ENCODE results near the gene KANSL1L.

Gene KANSL1L

GRCh38 chr2:210054696-210055095 lies 116.5 kb downstream of the KANSL1L start:
- DNase-seq = no peak

DNA sequence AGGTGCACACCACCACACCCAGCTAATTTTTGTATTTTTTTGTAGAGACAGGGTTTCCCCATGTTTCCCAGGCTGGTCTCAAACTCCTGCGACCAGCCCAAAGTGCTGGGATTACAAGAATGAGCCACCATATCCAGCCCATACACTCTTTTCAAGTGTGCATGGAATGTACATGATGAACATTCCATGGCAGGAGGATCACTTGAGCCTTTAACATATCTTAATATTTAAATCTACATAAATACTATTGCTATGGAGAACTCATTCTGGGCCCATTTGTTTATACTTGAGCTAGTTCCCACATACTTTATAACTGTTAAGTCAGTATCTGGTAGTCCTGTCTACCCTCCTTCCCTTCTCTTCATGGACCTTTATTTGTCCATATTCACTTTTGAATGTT lies 120.3 kb downstream of the KANSL1L start:
- no peak for DNase-seq

- no peak for DNase-seq
These were observed 121.4 kb downstream of the KANSL1L start for GRCh38 chr2:210049831-210050230.

GRCh38 chr2:210046851-210047500 lies 124.2 kb downstream of the KANSL1L start:
- DNase-seq = no peak

DNA sequence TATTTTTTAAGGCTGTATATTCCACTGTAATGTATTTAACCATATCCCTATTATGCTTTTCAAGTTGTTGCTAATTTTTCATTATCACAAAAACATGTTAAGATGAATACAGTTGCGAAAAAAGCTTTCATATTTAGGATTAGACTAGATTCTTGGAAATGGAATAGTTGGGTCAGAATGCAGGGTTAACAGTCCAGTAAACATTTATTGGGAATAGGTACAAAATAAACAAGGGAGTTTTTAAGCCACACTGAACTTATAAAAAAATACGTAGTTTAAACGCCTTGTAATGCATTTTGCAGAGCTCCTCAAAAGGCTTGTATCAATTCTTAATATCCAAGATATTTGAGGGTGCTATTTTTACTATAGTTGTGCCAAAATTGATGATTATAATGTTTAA lies 133.1 kb downstream of the KANSL1L start:
- no peak for DNase-seq

GRCh38 chr2:210035679-210036078 lies 135.5 kb downstream of the KANSL1L start:
- no peak for DNase-seq

GRCh38 chr2:210034087-210034683 lies 137.0 kb downstream of the KANSL1L start:
- DNase-seq = no peak

DNA sequence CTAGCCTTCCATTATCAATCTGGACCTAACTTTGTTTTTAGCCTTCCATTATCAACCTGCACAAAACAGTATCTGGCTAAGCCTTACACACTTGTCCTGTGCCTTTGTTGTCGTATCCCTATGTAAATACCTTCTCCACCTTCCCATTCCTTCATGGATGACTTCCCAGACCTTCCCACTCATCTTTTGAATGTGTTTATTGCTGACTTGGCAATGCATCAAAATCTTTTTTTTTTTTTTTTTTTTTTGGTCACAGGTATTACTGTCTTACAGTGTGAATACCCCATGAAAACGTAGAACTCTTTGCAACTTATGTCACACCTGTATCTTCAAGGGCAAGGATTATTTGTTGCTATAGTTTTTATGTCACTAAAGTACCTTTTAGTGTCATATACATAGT lies 143.0 kb downstream of the KANSL1L start:
- DNase-seq = no peak

GRCh38 chr2:210027608-210028007 lies 143.6 kb downstream of the KANSL1L start:
- DNase-seq = no peak

GRCh38 chr2:210022824-210023223 lies 148.4 kb downstream of the KANSL1L start:
- DNase-seq = no peak

- no peak for DNase-seq
These were observed 151.1 kb downstream of the KANSL1L start for GRCh38 chr2:210020138-210020537.

DNA sequence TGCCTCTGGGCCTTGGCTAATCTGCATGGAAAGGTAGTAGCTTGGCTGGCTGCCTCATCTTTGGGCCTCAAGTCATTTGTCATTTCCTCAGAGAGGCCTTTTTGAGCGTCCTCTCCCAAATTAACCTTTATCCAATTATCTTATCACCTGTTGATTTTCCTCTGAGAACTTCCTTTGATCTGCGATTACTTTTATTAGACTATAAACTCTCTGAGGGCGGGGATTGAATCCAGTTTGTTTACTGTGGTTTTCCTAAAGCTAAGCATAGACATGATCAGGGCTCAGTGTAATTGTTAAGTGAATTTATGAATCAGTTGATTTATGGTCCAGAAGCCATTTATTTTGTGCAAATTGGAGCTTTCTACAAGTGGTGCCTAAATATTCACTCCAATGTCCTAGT lies 161.3 kb downstream of the KANSL1L start:
- no peak for DNase-seq

DNA sequence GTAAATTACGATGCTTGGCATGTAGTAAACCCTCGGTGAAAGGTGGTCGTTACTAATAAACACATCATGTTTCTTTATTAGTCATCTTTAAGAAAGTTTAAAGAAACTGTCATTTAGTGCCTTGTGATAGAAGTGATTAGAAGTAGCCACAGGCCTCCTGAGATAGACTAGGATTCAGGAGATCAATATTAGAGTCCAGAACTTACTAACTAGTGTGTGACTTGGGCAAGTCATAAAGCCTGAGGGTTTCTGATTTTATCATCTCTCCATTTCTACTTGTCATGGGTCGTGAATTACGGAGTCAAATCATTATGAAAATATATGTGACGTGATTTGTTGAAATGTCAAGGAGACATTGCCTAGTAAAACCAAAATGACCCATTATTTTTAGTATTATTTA lies 162.1 kb downstream of the KANSL1L start:
- no peak for DNase-seq

- no peak for DNase-seq
These were observed 163.3 kb downstream of the KANSL1L start for GRCh38 chr2:210007895-210008294.

GRCh38 chr2:210004881-210005280 lies 166.3 kb downstream of the KANSL1L start:
- no peak for DNase-seq

DNA sequence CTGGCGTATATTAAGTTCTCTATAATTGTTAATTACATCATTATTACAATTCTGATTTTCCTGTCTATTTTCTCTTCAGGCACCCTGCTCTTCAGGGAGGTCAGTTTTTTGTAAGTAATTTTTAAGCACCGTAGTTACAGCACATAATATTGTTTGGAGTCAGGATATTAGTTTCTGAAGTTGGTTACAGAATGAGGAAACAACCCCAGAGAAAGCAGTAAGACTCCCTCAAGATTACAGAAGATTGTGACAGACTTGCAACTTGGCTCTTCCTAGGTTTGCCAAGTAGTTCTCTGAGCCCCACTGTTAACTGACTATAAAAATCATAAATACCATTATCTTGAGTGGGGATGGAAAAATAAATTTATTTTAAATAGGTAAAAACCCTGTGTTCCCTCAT lies 167.8 kb downstream of the KANSL1L start:
- DNase-seq = no peak

DNA sequence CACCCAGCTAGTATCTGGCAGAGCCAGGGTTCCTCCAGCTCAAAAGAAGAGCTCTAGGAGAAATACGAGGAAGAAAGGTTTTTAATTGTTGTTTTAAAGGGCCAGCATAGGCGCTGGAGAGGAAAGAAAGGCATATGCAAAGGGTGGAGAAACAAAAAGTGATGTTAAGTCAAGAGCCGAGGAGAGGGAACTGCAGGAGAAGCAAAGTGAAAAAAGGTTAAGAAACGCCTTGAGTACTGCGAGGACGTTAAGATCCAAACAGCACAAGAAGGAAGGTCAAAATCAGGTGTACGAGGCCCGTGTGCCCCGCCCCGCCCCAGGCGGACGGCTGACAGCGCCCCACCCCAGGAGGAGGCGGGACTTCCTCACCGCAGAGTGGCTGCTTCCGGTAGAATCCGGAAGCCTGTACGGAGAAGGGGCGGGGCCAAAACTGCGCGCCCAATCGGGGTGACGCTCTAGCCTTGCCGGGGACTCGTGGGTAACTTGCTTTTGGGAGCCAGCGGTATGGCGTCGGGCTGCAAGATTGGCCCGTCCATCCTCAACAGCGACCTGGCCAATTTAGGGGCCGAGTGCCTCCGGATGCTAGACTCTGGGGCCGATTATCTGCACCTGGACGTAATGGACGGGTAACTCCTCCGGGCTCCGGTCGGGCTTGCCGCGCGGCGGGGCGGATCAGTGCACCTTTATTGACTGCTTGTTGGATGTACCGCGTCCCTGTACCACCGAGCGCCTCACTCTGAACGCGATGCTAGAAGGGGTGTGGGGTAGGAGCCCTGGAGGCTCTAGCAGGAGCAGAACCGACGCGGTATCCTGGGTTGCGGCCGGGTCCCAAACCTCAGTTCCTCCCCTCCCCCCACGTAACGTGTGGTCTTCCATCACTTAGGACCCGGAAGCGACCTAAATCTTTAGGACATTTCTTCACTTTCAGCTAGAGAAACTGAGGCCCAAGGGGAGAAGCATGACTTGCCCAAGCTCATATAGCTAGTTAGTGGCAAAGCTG lies 168.8 kb downstream of the KANSL1L start, which contains the start of gene RPE:
RPE (plus strand) TSS at position 481 of the 1,000 bp plus-strand sequence; CDS start at position 505, 24 bp downstream.
- peak; percentile 94 for DNase-seq

GRCh38 chr2:210000464-210001324 lies 170.5 kb downstream of the KANSL1L start:
- DNase-seq = no peak

GRCh38 chr2:209998596-209998995 lies 172.6 kb downstream of the KANSL1L start:
- no peak for DNase-seq

- no peak for DNase-seq
These were observed 177.2 kb downstream of the KANSL1L start for GRCh38 chr2:209993968-209994367.

DNA sequence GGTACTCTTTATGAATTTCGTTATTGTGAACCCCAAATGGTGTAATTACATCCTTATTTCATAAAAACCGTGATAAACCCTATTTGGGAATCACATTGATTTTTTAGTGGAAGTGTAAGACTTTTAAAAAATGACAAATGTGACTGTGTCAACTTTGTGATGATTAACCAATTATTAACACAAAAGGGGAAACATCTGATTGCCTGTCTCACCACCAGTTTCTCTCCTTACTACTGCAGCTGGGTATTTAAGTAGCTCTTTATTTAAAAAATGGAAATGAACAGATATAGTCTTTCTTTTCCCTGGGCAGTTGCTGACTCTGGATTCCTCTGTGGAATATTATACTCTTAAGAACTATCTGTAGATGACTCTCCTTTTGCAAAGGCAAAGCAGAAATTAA lies 180.4 kb downstream of the KANSL1L start:
- no peak for DNase-seq

GRCh38 chr2:209988010-209988409 lies 183.2 kb downstream of the KANSL1L start:
- no peak for DNase-seq

- DNase-seq = no peak
These were observed 184.8 kb downstream of the KANSL1L start for GRCh38 chr2:209986415-209986814.
